ENCODE data around the gene TRA2B. TPM values are rescaled to one million over a fixed set of nuclear protein-coding genes. Genes with fewer than 3 reads are reported as not detected.

TRA2B gene
- total and polyA plus RNA-seq, 2 of the 8 experiments (the other 6 are each of a cell fraction or from before 2014, with no cell fraction given), result 206 to 274 TPM

DNA sequence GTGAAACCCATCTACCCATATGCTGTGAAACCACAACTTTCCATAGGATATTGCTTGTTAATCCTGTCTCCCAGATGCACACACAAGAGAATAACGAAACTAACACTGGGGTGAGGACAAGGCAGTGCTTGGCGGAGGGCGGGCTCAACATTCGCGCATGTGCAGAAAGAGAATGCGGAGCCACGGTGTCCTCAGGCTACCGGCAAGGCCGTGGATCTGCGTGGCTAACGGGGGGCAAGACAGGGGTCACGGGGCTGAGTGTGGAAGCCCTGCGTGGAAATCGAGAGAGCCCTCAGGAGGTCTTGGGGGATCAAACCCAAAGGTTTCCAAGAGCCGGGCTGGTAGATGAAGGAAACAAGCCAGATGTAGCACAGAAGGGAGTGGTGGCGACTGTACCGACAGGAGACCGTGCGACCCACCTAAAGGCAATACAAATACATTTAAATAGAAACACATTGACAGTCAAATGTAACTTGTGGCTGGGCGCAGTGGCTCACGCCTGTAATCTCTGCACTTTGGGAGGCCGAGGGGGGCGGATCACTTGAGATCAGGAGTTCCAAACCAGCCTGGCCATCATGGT is 48.5 kb upstream of the TRA2B start:
- Histone ChIP-seq H2BK20ac (ENCODE audit: low read length) (no peak overlapping the region), H4K20me1 (replicated peaks in 1 of 2; ENCODE audit: control insufficient read depth in 1 of 2, insufficient read depth in 2 of 2, low read length in 2 of 2) (no peaks in the 10 kb centered on the region), H2BK5ac (ENCODE audit: low read depth, low read length) (no peak overlapping the region), H3K23me2 (ENCODE audit: low read depth, low read length) (no peaks in the 10 kb centered on the region), H3K79me1 (ENCODE audit: low read depth, low read length) (no peaks in the 10 kb centered on the region), H3K14ac (ENCODE audit: insufficient read length) (no peak overlapping the region), H4K8ac (ENCODE audit: extremely low read depth, insufficient read depth, low read length) (no peak overlapping the region; the same call in 1 of the 2 replicates), H3K18ac (ENCODE audit: extremely low read depth, low read length) (no peak overlapping the region), H2AK5ac (ENCODE audit: low read depth, low read length) (no peak overlapping the region), H3K4me3 (ENCODE audit: extremely low read depth in 1 of 4, insufficient read depth in 2 of 4, low read depth in 3 of 4, low read length in 4 of 4) (no peak overlapping the region), H3K79me2 (ENCODE audit: control insufficient read depth in 1 of 2, insufficient read depth in 2 of 2, low read length in 2 of 2) (no peaks in the 10 kb centered on the region), H3K9me3 (ENCODE audit: insufficient read depth in 2 of 2, low read depth in 1 of 2, low read length in 1 of 2) (no peaks in the 10 kb centered on the region), H4K91ac (replicated peaks; ENCODE audit: insufficient read length, low read length) (no peak overlapping the region), H4K5ac (ENCODE audit: insufficient read length, low read depth, low read length) (no peak overlapping the region), H3K56ac (replicated peaks; ENCODE audit: insufficient read length, low read depth, low read length) (no peak overlapping the region), H2BK120ac (replicated peaks; ENCODE audit: low read depth, low read length) (no peak overlapping the region), H3K23ac (ENCODE audit: insufficient read length) (no peak overlapping the region), H2BK12ac (ENCODE audit: low read depth, low read length) (no peak overlapping the region), H2BK15ac (ENCODE audit: low read length) (no peak overlapping the region), H3K4ac (replicated peaks; ENCODE audit: insufficient read length, low read depth, low read length) (no peak overlapping the region), H3K27ac (ENCODE audit: low read depth, low read length) (no peak overlapping the region), H3K36me3 (ENCODE audit: control insufficient read depth in 2 of 4, insufficient read depth in 4 of 4, low read length in 3 of 4) (no peaks in the 10 kb centered on the region), H3K27me3 (replicated peaks in 1 of 4; ENCODE audit: control insufficient read depth in 3 of 4, extremely low read depth in 1 of 4, insufficient read depth in 3 of 4, low read length in 3 of 4) (peaks cover 0 to 3% (median 0%) of the 10 kb centered on the region in 4 experiments; a peak in 2 of 7 replicates), H3K4me1 (replicated peaks in 1 of 4; ENCODE audit: control insufficient read depth in 3 of 4, insufficient read depth in 4 of 4, low read length in 3 of 4) (peaks cover 0 to 5% (median 2%) of the 10 kb centered on the region in 4 experiments; a peak in 3 of 7 replicates), H2AFZ (ENCODE audit: low read length) (no peak overlapping the region), H3K9ac (replicated peaks in 1 of 4; ENCODE audit: extremely low read depth in 1 of 4, low read depth in 3 of 4, low read length in 3 of 4) (no peak overlapping the region), H3K4me2 (ENCODE audit: insufficient read depth in 1 of 2, low read depth in 2 of 2, low read length in 2 of 2) (no peak overlapping the region)
- ChIA-PET POLR2A (ENCODE audit: partially characterized antibody) (no interaction called here), CTCF (ENCODE audit: partially characterized antibody) (interaction anchor here (0.6 to 5.8 kb wide), 7 partner anchors 8 to 553 kb away, joined by 3 to 57 read pairs (median 18); no protein-coding TSS in a partner anchor)
- WGBS, 2 experiments (ENCODE audit: extremely low coverage in 1 of 2, insufficient coverage in 1 of 2, insufficient read length in 1 of 2, insufficient replicate concordance in 2 of 2, low coverage in 1 of 2, low lambda C conversion rate in 2 of 2, missing lambda C conversion rate in 1 of 2), result 92% methylated on average over 23 of the region's 23 CpGs; no CpG with 5 or more reads in 1 of the 2 experiments
- no peak for DNase-seq (ENCODE audit: low read depth in 1 of 2, low spot score in 2 of 2)
- FAIRE-seq, result no peak
- TF ChIP-seq CEBPB (IDR thresholded peaks at IDR 0.05; ENCODE audit: low read depth, low read length) (no peak), RFX5 (IDR thresholded peaks at IDR 0.05; ENCODE audit: borderline replicate concordance, low read depth, low read length) (no peak), CHD1 (IDR thresholded peaks at IDR 0.05; ENCODE audit: low read depth, low read length) (no peak), SUZ12 (IDR thresholded peaks at IDR 0.05; ENCODE audit: low read length) (no peak), SIRT6 (IDR thresholded peaks at IDR 0.05; ENCODE audit: low read length) (no peak), MAFK (IDR thresholded peaks at IDR 0.05; ENCODE audit: low read depth, low read length) (no peak)

Measured in H1 (cell line).